BLaER1 treated with 17β-estradiol and CSF1 and Interleukin-3, amounts not matched to agents 10 nM and 100 nM (cell line): Measurements from ENCODE around the gene AMER1.
"Not testable (repeated sequence)": the region's sequence is repeated elsewhere in the genome, so short reads cannot be mapped to it uniquely, and the experiment has no call there.

Experiments used
- H3K27ac ChIP-seq, 11 experiments: shearing (Covaris generic); formaldehyde crosslinking; 2 replicates each; pipeline ENCODE4 v1.8.1; 2022
- H3K27me3 ChIP-seq, 11 experiments: shearing (Covaris generic); formaldehyde crosslinking; 2 replicates each; pipeline ENCODE4 v1.8.1; 2022
- H3K36me3 ChIP-seq, 11 experiments: shearing (Covaris generic); formaldehyde crosslinking; 2 replicates each; pipeline ENCODE4 v1.8.1; 2022
- H3K4me1 ChIP-seq, 10 experiments: shearing (Covaris generic); formaldehyde crosslinking; 2 replicates each; pipeline ENCODE4 v1.8.1; 2022
- H3K4me2 ChIP-seq, 11 experiments: shearing (Covaris generic); formaldehyde crosslinking; 2 replicates each; pipeline ENCODE4 v1.8.1; 2022
- H3K4me3 ChIP-seq, 10 experiments: shearing (Covaris generic); formaldehyde crosslinking; 2 replicates each; pipeline ENCODE4 v1.8.1; 2022
- H3K9ac ChIP-seq, 11 experiments: shearing (Covaris generic); formaldehyde crosslinking; 2 replicates each; pipeline ENCODE4 v1.8.1; 2022
- H3K9me3 ChIP-seq, 11 experiments: shearing (Covaris generic); formaldehyde crosslinking; replicated peaks in 1 of 11; 2 replicates each; pipeline ENCODE4 v1.8.1; 2022
- H4K20me1 ChIP-seq, 11 experiments: shearing (Covaris generic); formaldehyde crosslinking; 2 replicates each; pipeline ENCODE4 v1.8.1; 2022
- Cebpa-rat ChIP-seq, 11 experiments: shearing (Covaris generic); IDR thresholded peaks; 2 replicates each; pipeline ENCODE4 v1.8.1; 2022

Gene AMER1

DNA sequence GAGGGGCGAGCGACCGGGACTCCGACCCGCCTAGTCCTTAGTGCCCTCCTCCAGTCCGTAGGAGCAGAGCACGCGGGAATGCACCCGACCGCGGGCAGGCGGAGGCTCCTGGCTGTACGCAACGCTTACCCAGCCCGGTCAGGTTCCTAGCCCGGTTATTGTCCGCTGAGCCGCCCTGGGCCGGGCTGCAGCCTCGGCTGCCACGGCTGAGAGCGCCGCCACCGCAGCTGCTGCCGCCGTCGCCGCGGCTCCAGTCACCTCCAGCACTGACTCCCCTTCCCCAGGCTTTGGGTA lies at the start of gene AMER1:
Gene AMER1, minus strand, starts transcription at position 268 of the 294 bp plus-strand sequence. CDS start 12,422 bp downstream, outside the sequence.
- Histone ChIP-seq H3K4me1 (peaks cover 14 to 30% (median 19%) of the 10 kb centered on the region in 10 experiments; a peak in 17 of 20 replicates), H3K9me3 (peaks cover 0 to 16% (median 7%) of the 10 kb centered on the region in 11 experiments; a peak in 6 of 22 replicates), H3K27me3 (peaks cover 3 to 44% (median 28%) of the 10 kb centered on the region in 11 experiments; a peak in 15 of 22 replicates), H3K27ac (peak within 1 kb of the TSS; percentile 59 to 85 (median 83); a peak in 21 of 22 replicates), H3K36me3 (no peaks in the 10 kb centered on the region), H3K4me2 (peak within 1 kb of the TSS; percentile 66 to 90 (median 82)), H4K20me1 (peaks cover 0 to 44% (median 16%) of the 10 kb centered on the region in 11 experiments; a peak in 12 of 22 replicates), H3K9ac (peak within 1 kb of the TSS; percentile 76 to 85 (median 82)), H3K4me3 (peak within 1 kb of the TSS; percentile 64 to 76 (median 68))
- no peak for TF ChIP-seq Cebpa-rat (IDR thresholded peaks at IDR 0.05)

DNA sequence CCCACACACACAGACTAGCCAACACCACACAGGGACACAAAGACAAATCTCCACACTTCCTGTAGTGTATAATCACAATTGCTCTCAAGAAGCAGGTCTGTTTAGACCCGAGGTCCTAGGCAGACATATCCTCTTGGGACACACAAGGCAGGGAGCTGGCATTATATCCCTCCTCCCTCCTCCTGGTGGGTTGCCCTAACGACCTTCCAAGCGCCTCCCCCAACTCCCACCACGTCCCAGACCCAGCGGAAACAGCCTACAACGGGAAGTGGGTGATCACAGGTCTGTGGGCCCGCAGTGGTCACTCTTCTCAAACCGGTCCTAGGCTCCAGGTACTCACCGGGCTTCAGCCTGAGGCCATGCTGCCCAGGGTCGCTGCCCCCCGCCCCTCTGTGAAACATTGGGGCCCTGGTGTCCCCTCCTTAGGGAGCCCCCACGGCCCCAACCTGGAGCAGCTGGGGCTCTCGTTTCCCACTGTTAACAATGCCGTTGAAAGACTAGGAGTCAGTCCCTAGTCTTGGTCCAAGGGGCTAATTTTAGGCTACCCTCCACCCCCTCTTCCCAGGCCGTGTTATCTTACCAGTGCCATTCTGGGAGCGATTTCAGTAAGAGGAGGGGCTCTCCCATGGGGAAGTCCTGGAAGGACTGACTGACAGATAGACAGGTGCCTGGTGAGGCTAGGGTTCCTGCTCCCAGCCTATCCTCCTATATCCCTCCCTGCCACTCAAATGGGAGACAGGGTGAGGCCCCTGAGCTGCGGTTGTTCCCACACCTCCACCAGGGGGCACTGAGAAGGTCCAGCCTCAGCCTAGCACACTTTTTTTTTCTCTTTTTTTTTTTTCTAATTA lies 24.8 kb upstream of the AMER1 start, which contains the start of gene ASB12:
Gene ASB12, minus strand, starts transcription at position 485 of the 848 bp plus-strand sequence. CDS start 4,957 bp downstream, outside the sequence.
- Histone ChIP-seq H3K4me3 (no peak within 1 kb of the TSS), H3K9ac (no peak within 1 kb of the TSS), H3K4me1 (no peaks in the 10 kb centered on the region), H4K20me1 (no peaks in the 10 kb centered on the region), H3K27me3 (peaks cover 15 to 46% (median 34%) of the 10 kb centered on the region in 11 experiments; a peak in 20 of 22 replicates), H3K4me2 (no peak within 1 kb of the TSS), H3K36me3 (no peaks in the 10 kb centered on the region), H3K9me3 (peaks cover 0 to 5% (median 0%) of the 10 kb centered on the region in 11 experiments; a peak in 1 of 22 replicates), H3K27ac (no peak within 1 kb of the TSS)
- no peak for TF ChIP-seq Cebpa-rat (IDR thresholded peaks at IDR 0.05)

DNA sequence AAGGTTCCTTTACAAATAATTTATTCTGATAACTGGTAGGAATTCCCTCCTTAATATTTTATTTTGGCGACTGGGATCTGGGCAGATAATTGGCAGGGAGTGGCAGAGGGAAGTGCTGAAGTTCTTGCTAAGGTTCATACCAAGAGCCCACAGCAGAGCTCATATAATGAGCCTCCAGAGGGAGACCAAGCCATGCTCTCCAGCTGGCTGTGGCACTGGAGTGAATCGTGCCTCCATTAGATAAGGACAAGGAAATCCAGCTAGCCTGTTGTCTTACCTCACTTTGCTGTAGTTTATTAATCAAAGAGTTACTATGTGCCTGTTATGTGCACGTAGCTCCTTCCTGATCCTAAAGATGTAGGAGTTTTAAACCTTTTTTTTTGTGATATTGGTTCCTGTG lies 23.6 kb upstream of the AMER1 start:
- peaks cover 18 to 58% (median 46%) of the 10 kb centered on the region in 11 experiments; a peak in 20 of 22 replicates for H3K27me3 ChIP-seq
- H3K36me3 ChIP-seq = no peaks in the 10 kb centered on the region
- H3K27ac ChIP-seq = no peak overlapping the region
- no peak for TF ChIP-seq Cebpa-rat (IDR thresholded peaks at IDR 0.05)
- no peaks in the 10 kb centered on the region for H3K4me1 ChIP-seq
- H4K20me1 ChIP-seq = no peaks in the 10 kb centered on the region
- peaks cover 0 to 8% (median 0%) of the 10 kb centered on the region in 11 experiments; a peak in 2 of 22 replicates for H3K9me3 ChIP-seq
- no peak overlapping the region for H3K4me2 ChIP-seq
- no peak overlapping the region for H3K9ac ChIP-seq
- H3K4me3 ChIP-seq = no peak overlapping the region

DNA sequence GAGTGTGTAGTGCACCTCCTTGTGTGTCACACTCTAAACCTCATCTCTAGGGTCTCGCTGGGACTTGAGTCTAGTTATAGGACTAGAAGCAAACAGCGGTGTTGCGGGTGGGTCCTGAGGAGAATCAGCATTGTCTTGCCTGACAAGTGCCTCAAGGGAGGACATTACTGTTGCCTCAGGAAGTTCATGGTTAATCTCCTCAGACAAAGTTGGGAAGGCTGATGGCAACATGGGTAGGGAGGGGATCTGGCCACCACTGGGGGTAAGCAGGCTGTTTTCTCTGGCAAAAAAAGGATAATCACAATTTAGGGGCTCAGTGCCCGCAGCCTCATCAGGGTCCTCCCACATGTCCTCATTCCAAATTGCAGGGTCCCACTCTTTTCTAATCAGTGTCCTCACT lies 12.5 kb upstream of the AMER1 start:
- Histone ChIP-seq H3K27ac (no peak overlapping the region), H3K4me1 (no peaks in the 10 kb centered on the region), H3K36me3 (no peaks in the 10 kb centered on the region), H3K4me3 (no peak overlapping the region), H4K20me1 (no peaks in the 10 kb centered on the region; a peak in 1 of 22 replicates), H3K9ac (no peak overlapping the region), H3K9me3 (no peaks in the 10 kb centered on the region), H3K4me2 (no peak overlapping the region), H3K27me3 (peaks cover 7 to 53% (median 34%) of the 10 kb centered on the region in 11 experiments; a peak in 19 of 22 replicates)
- no peak for TF ChIP-seq Cebpa-rat (IDR thresholded peaks at IDR 0.05)

DNA sequence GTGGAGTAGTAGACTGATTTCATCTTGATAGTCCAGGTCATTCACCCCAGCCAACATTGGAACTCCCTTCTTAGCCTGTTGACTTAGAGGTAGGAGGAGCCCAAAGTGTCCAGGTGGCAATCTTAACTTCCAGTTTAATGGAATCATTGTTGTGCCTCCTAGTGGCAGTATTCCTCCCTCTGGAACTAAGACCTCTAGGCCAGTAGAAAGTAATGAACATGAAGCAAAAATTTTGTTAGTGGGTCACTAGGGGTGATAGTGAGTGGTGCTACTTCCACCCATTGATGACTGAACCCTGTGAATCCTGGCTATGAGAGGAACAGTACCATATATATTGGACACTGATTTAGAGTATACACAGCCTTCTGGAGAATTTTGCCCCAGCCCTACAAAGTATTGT lies 8.5 kb upstream of the AMER1 start:
- not testable (repeated sequence) for H4K20me1 ChIP-seq, H3K36me3 ChIP-seq, H3K4me1 ChIP-seq, H3K27ac ChIP-seq, H3K4me2 ChIP-seq, H3K4me3 ChIP-seq, H3K9me3 ChIP-seq, H3K9ac ChIP-seq
- peaks cover 0 to 23% (median 10%) of the 10 kb centered on the region in 11 experiments; a peak in 12 of 22 replicates for H3K27me3 ChIP-seq

DNA sequence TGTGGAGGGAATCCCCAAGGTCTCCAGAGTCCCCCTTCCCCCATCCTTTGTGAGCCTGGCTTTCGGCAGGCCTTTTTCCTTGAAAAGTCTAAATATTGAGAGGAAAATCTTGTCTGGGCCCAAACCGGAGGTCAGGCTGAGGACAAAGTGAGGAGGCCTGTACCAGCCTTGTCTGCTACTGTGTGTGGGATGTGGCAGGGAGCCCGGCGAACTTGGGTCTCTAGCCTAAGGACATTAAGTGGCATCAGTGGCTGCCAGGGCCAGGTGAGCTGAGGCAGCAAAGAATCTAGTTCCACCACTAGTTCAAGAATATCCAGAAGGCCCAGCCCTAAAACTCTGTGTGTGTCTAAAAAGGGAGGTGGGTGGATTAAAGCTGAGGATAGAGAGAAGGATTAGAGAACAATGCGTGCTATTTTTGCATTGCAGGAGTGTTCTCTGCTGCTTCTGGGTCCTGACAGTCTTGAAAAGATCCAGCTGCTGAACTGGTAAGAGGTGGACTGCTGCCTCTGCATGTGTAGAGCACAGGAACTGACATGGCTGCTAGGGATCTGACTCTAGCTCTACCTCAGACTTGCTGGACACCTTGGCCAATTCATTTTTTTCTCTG lies 1.2 kb upstream of the AMER1 start:
- Histone ChIP-seq H3K9me3 (peaks cover 0 to 16% (median 7%) of the 10 kb centered on the region in 11 experiments; a peak in 6 of 22 replicates), H3K27ac (peak overlapping the region; percentile 59 to 85 (median 83); a peak in 21 of 22 replicates)

DNA sequence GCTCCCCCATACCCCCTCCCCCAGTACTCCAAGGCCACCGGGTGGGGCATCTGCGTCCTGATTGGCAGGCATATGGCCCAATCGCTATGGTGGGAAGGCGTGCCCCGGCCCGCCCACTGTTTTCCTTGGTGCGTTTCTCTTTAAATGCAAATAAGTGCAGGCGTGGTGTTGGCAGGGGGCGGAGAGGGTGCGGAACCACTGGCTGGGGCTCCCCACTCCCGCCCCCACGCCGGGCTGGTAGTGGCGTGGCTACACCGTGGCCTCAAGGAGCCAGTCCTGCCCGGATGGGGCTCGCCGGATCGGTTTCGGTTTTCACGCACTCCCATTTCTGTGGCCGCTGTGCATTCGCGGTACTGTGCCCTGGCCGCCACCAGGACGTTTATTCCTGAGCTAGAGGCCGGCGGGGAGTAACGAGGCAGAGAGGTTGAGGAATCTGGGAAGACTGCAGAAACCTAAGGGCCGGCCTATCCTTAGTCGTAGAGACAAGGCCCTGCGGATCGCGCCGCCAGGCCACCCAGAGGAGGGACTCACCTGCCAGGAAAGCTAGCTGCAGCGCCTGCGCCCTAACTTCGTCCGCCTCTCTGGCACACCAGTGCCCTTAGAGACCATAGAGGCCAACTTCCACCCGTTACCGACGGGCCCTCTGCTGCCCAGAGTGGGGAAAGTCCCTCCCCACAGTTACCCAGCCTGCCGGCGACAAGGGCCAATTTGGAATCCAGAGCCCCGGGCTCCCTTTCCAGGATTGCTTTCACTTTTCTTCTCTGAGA lies 410 bp upstream of the AMER1 start:
- TF ChIP-seq Cebpa-rat (IDR thresholded peaks at IDR 0.05) = no peak
- H3K4me3 ChIP-seq = peak overlapping the region; percentile 64 to 76 (median 68)
- H3K4me1 ChIP-seq = peaks cover 14 to 30% (median 19%) of the 10 kb centered on the region in 10 experiments; a peak in 17 of 20 replicates
- H3K27ac ChIP-seq = peak overlapping the region; percentile 59 to 85 (median 83); a peak in 21 of 22 replicates
- peak overlapping the region; percentile 64 to 77 (median 70) for H3K4me2 ChIP-seq
- H4K20me1 ChIP-seq = peaks cover 0 to 39% (median 12%) of the 10 kb centered on the region in 11 experiments; a peak in 12 of 22 replicates
- H3K27me3 ChIP-seq = peaks cover 3 to 39% (median 23%) of the 10 kb centered on the region in 11 experiments; a peak in 15 of 22 replicates
- H3K36me3 ChIP-seq = no peaks in the 10 kb centered on the region
- H3K9ac ChIP-seq = peak overlapping the region; percentile 76 to 85 (median 82)
- peaks cover 0 to 16% (median 7%) of the 10 kb centered on the region in 11 experiments; a peak in 6 of 22 replicates for H3K9me3 ChIP-seq

More for the DNA sequence above, 1.2 kb upstream of the AMER1 start:
- Histone ChIP-seq H3K4me2 (peak overlapping the region; percentile 64 to 77 (median 70)), H3K9ac (peak overlapping the region; percentile 76 to 85 (median 82)), H3K36me3 (no peaks in the 10 kb centered on the region), H3K4me1 (peaks cover 14 to 30% (median 19%) of the 10 kb centered on the region in 10 experiments; a peak in 17 of 20 replicates), H3K4me3 (peak overlapping the region; percentile 64 to 76 (median 68)), H3K27me3 (peaks cover 3 to 31% (median 17%) of the 10 kb centered on the region in 11 experiments; a peak in 15 of 22 replicates), H4K20me1 (peaks cover 0 to 31% (median 12%) of the 10 kb centered on the region in 11 experiments; a peak in 12 of 22 replicates)
- TF ChIP-seq Cebpa-rat (IDR thresholded peaks at IDR 0.05) = no peak
